KOPT-K1 (cell line): Measurements from ENCODE around the gene GABRR3.

Experiments
- H3K27ac ChIP-seq: fragments of 200-600 bp; sonication (generic); 2 replicates; pipeline ENCODE4 v1.5.1; 2016; ENCODE audit warnings: antibody characterized with exemption, mild to moderate bottlenecking, low read depth, low read length; ENCODE audit not compliant: poor library complexity, severe bottlenecking
- H3K36me3 ChIP-seq: fragments of 200-600 bp; sonication (generic); 2 replicates; pipeline ENCODE4 v1.5.1; 2017; ENCODE audit warnings: antibody characterized with exemption, mild to moderate bottlenecking, low read length, moderate library complexity; ENCODE audit not compliant: insufficient read depth
- H3K9me3 ChIP-seq: fragments of 200-600 bp; sonication (generic); 2 replicates; pipeline ENCODE4 v1.5.1; 2017; ENCODE audit warnings: antibody characterized with exemption, low read length, mild to moderate bottlenecking; ENCODE audit not compliant: insufficient read depth, poor library complexity, severe bottlenecking

The GABRR3 gene

DNA sequence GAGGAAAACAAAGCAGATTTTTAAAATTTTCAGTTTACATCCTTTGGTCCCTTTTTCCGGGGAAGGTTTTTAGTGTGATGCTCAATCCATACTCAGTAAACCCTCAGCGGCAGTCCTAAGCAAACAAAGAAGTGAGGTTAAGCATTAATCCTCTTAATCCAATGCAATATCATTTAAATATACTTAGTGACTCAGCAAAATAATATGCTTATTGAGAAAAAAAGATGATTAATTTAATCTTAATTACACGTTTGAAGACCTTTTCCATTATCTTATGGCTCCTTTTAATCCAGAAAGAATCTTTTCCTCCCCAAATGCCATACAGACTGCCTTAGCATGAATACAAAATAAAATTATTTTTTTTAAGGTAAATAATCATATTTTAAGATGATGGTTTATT, at the start of gene GABRR3:
GABRR3 (minus strand) TSS at position 108 of the 400 bp plus-strand sequence. CDS start 328 bp downstream, outside the sequence.
- Histone ChIP-seq H3K36me3 (no peaks in the 10 kb centered on the region), H3K9me3 (no peaks in the 10 kb centered on the region), H3K27ac (no peak within 1 kb of the TSS)

DNA sequence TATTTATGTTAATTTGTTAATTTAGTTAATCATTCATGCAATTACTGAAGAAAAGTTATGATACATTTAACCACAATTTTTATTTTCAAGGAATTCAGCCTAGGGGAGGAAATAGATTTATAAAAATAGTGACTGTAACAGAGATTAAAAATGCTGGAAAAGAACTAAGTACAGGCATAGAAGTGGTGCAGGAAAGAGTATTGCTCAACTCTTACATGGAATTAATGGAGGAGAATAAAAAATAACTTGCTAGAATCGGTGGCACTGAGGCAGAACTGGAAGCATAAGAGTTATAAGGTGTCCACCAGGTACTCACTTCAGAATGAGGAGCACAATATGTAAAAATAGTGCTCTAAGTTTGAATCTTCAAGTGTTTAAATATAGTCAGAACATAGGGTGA, 38.4 kb upstream of the GABRR3 start:
- no peaks in the 10 kb centered on the region for H3K36me3 ChIP-seq
- no peak overlapping the region for H3K27ac ChIP-seq
- H3K9me3 ChIP-seq = no peaks in the 10 kb centered on the region

DNA sequence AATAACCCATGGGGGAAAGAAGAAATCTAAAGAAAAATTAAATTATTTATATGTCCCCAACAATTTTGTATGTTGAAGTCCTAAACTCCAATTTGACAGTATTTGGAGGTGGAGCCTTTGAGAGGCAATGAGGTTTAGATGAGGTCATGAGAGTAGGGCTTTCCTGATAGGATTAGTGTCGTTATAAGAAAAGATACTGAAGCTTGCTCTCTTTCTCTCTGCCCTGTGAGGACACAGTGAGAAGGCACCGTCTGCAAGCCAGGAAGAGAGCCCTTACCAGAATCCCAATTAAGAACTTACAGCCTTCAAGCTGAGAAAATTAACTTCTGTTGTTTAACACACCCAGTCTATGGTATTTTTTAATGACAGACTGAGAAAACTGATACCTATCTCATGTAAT, 35.7 kb upstream of the GABRR3 start:
- no peak overlapping the region for H3K27ac ChIP-seq

DNA sequence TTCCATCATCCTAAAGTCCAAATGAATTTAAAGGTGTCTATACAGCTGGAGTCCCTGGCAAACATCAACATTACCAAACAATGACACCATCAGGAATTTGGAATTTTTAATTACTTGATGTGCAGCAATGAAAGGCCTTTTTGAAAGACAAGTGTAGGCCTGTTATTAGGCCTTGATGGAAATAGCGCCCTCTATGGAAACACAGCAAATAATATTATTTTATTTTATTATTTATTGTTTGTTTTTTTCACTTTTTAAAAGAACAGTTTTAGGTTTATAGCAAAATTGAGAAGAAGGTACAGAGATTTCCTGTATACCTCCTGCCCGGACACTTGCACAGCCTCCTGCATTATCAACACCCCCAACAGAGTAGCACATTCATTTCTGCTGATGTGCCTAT, 33.7 kb upstream of the GABRR3 start:
- no peaks in the 10 kb centered on the region for H3K36me3 ChIP-seq
- H3K9me3 ChIP-seq = no peaks in the 10 kb centered on the region
- no peak overlapping the region for H3K27ac ChIP-seq

More for the DNA sequence above, 35.7 kb upstream of the GABRR3 start:
- Histone ChIP-seq H3K36me3 (no peaks in the 10 kb centered on the region), H3K9me3 (no peaks in the 10 kb centered on the region)

DNA sequence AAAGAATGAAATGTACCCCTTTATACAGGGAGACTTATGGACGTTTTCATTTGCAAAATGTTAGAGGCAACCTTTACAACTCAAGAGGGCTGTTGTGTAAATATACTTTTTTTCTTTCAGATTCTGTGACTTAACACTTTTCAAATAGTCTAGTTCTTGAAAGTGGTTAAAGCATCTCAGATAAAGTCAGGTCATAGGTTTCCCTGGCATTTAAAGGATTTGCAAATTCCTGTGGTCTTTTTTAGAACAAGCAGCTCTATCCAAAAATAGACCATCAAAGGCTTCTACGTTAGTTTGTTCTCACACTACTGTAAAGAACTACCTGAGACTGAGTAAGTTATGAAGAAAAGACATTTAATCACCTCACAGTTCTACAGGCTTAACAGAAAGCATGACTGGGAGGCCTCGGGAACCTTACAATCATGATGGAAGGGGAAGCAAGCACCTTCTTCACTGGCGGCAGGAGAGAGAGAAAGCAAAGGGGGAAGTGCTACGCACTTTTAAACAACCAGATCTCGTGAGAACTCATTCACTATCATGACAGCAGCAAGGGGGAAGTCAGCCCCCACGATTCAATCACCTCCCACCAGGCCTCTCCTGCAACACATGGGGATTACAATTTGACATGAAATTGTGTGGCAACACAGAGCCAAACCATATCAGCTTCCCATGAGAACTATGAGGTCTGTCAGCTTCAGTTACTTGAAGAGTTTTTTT, 23.3 kb upstream of the GABRR3 start:
- Histone ChIP-seq H3K36me3 (no peaks in the 10 kb centered on the region), H3K27ac (no peak overlapping the region), H3K9me3 (no peaks in the 10 kb centered on the region)

DNA sequence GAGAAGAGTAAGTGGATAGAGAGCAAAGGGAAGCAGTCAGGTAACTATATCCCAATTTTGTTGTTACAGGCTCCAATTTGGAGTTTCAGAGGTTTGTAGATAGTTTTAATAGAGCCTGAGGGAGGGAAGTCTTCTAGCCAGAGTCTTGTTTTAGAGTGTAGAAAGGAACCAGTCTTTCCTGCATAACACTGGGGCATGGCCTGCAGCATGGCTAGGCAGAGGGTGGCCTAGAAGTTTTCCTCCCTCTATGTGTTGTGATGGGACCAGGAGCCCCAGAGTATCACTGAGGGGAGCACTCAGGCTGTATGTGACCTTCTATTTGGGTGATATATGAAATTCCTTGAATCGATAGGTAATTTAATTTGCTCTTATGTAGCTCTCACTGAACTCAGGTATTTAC, 22.5 kb upstream of the GABRR3 start:
- Histone ChIP-seq H3K27ac (no peak overlapping the region), H3K9me3 (no peaks in the 10 kb centered on the region), H3K36me3 (no peaks in the 10 kb centered on the region)

DNA sequence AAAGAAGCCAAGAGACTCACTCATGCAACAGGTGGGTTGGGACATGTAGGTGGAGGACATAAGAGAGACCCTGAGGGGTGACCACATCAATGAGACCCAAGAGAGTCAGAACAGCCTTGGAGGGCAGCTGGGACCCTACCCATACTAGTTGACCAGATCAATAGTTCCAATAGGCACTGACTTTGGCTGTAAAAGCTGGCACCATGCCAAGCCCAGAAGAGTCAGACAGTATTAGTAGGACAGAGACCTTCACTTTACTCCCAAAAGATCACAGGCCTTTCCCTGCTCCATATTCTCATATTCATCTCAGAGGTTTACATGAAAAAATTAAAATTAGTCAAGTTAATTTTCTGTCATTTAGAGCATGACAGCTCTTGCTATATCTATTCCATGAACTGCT, 20.9 kb upstream of the GABRR3 start:
- no peaks in the 10 kb centered on the region for H3K36me3 ChIP-seq
- no peaks in the 10 kb centered on the region for H3K9me3 ChIP-seq
- no peak overlapping the region for H3K27ac ChIP-seq

DNA sequence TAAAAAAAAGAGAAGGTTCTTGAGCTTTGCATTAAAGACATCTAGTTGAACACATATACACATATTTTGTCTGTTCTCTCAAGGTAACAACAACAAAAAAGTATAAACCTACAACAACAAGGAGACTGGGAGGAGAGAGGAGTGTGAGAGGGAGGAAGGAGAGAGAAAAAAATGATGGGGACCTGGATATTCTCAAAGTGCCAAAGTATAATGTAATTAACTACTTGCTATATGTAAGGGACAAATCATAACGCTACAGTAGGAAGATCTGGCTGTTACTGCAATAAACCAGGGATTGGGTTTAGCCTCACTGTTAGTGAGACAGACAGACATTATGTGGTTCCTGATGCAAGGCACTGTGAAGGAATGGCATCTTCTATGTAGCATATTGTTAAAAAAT, 14.2 kb upstream of the GABRR3 start:
- no peak overlapping the region for H3K27ac ChIP-seq
- no peaks in the 10 kb centered on the region for H3K9me3 ChIP-seq
- no peaks in the 10 kb centered on the region for H3K36me3 ChIP-seq

DNA sequence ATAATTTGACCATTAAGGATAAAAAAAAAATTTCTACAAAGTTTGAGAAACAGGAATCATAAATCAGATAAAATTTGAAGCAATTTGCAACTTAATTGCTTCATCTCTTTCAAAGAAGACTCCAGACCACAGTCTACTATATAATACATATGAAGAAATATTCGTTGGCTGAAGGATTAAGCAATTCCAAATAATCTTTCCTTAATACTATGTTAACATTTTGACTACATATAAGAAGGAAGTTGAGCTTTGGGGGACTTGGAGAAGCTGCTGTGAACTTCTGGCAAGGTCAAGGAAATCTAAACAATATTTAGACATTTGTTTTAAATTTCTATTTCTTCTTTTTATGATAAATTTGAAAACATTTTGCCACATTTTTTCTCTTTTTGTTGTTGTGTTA, 13.5 kb upstream of the GABRR3 start:
- H3K36me3 ChIP-seq = no peaks in the 10 kb centered on the region
- H3K9me3 ChIP-seq = no peaks in the 10 kb centered on the region
- H3K27ac ChIP-seq = no peak overlapping the region

DNA sequence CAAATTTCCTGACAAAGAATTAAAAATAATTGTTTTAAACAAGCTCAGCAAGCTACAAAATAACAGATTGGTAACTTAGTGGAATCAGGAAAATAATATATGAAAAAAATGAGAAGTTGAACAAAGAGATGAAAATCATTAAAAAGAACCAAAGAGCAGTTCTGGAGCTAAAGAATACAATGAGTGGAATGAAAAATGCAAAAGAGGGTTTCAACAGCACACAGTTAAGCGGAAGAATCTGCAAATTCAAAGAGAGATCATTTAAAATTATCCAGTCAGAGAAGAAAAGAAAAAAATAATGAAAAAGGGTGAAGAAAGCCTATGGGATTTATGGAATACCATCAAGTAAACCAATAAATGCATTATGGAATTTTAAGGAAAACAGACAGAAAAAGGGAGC, 6.2 kb upstream of the GABRR3 start:
- H3K36me3 ChIP-seq = no peaks in the 10 kb centered on the region
- peaks cover 9% of the 10 kb centered on the region for H3K9me3 ChIP-seq
- no peak overlapping the region for H3K27ac ChIP-seq

DNA sequence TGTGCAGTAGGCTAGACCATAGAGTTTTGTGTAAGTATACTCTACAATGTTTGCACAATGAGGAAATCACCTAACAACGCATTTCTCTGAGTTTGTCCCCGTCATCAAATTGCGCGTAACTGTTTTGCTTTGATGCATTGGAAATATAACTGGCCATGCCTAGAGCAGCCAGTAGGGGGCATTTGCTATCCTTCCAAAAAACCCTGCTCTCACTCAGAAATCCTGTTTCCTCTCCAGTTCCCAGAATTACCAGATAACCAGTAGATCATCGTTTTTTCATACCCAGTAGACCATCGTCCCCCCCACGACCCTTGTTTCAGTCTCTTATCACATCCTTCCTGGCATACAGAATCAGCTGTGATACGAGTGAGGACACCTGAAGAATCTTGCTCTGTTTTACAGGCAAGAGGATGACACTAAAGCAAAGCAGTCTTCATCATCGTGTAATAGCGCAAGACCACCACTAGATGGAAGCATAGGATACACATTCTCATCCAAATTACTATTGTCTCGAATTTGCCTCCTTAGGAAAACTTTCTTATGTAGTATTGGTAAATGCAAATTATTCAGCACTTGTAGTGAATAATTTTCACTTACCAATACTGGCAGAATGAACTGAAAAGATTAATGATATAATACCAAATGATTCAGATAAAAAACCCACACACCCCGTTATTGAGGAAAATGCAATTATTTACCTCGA, 4.4 kb upstream of the GABRR3 start:
- H3K9me3 ChIP-seq = peaks cover 9% of the 10 kb centered on the region
- H3K27ac ChIP-seq = no peak overlapping the region
- H3K36me3 ChIP-seq = no peaks in the 10 kb centered on the region

DNA sequence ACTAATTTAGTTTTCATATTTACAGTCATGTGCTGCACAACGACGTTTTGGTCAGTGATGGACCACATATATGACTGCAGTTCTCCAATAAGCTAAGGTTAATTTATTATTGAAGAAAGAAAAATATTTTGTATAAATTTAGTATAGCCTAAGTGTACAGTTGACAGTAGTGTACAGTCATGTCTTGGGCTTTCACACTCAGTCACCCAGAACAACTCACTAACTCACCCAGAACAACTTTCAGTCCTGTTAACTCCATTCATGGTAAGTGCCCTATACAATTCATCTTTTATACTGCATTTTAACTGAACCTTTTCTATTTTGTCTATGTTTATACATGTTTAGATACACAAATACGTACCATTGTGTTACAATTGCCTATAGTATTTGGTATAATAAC, 3.8 kb upstream of the GABRR3 start:
- Histone ChIP-seq H3K27ac (no peak overlapping the region), H3K9me3 (peaks cover 9% of the 10 kb centered on the region), H3K36me3 (no peaks in the 10 kb centered on the region)

DNA sequence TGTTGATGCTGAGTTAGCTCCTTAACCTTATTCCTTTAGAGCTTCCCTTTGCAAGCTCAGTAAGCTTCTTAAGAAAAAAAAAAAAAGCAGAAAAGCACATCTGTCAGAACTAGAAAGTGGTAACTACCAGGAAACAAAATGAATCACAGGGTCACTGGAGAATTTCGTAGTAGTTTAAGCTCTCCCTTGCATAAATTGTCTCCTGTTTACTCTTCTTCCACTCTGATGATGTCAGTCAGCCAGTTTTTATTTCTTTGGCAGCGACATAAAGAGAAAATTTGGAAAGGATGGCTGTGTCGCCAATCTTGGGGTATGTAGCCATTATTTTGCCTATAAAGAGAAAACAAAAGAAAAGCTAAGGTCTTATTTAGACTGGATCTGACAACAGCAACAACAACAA, 3.2 kb upstream of the GABRR3 start:
- no peaks in the 10 kb centered on the region for H3K36me3 ChIP-seq
- H3K27ac ChIP-seq = no peak overlapping the region
- peaks cover 9% of the 10 kb centered on the region for H3K9me3 ChIP-seq

DNA sequence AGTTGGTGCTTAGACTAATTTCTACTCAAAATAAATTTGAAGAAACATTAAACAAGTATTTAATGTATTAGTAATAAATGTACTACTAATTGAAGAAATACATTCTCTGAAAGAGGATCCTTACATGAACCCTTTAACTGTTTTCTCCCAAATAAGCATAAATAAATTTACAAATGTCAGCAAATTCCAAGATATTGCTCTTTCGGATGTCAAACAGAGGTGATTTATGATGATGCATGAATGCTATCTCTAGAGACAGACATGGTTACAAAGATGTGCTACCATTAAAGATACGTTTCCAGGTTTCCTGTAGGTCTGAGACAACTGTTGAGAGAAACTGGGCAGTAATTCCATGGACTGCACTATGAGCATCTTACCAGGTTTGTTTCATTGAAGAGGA, 629 bp downstream of the GABRR3 start:
- H3K27ac ChIP-seq = no peak overlapping the region
- no peaks in the 10 kb centered on the region for H3K9me3 ChIP-seq
- H3K36me3 ChIP-seq = no peaks in the 10 kb centered on the region

DNA sequence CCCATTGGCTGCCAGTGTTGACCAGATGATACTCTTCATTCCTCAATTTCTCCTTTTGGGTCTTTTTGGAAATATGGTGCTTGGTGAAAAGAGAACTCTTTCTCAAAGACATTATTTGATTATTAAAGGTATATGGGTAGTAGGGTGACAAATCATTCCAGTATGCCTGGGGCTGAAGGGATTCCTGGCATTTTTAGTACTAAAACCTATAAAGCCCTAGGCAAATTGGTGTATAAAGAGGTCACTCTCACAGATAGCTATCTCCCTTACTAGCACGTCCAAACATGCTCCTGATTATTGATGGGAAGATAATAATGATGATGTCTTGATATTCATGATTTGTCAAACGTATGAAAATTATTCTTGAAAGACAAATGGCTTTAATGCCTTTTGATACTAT, 1.1 kb downstream of the GABRR3 start:
- no peaks in the 10 kb centered on the region for H3K9me3 ChIP-seq
- no peak overlapping the region for H3K27ac ChIP-seq
- no peaks in the 10 kb centered on the region for H3K36me3 ChIP-seq

DNA sequence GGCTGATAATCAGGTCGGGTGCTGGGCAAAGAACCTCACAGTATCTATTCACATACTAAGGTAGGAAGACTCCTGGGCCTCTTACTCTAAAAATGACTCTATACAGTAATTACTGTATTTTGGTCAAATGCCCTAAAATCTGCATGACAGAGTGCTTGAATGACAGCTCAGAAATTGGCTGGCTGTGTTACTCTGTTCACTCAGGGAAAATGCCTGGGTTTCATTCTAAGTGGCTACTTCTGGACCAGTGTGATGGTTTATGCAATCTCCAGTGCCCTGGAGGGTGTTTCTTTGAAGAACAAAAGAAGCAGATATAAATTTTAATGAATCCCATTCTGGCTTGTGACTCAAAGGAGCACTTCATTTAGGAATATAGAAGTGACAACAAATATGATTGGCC, 2.2 kb downstream of the GABRR3 start:
- Histone ChIP-seq H3K27ac (no peak overlapping the region), H3K36me3 (no peaks in the 10 kb centered on the region), H3K9me3 (no peaks in the 10 kb centered on the region)
